ENCODE measurements around the gene FUT1. TPM values are rescaled to one million over a fixed set of nuclear protein-coding genes. Genes with fewer than 3 reads are reported as not detected.
A peak's percentile ranks its signal among the peaks of the same experiment; 100 is the strongest.

Gene FUT1
- total RNA-seq, 1 donor from 2014 or later, result 5.7 TPM

DNA sequence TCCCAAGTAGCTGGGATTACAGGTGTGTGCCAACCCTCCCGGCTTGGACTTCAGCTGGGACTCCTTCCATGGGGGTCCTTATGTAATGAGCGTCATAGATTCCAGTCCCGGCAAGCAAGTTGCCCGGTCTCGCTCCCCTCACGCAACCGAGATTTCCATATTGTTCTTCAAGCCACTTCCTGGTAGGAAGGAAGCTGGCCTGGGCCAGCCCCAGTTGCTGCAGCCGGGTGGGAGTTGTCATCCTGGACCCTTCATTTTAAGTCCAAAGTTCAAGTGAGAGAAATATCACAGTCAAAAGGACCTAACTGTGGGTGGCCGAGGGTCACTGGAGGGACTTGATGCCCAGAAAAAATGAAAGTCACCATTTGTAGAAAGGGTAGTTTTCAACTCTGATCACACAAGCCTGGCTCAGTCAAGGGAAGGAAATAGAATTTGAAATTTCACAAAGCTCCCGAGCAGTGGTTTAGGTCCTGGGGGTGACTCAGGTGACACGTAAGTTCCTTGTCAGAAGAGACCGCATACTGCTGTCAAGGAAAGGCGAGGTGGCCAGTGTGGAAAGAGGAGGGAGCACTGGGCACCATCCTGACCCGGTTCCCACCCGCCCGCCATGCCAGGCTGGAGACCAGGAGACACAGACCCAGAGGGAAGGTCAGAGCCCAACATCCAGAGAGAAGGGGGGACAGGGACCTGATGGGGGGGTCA lies 8.2 kb upstream of the FUT1 start:
- no peak for DNase-seq (ENCODE audit: low spot score)
- TF ChIP-seq CTCF (IDR thresholded peaks at IDR 0.05; ENCODE audit: unreplicated experiment), result no peak
- peaks cover 18% of the 10 kb centered on the region for H3K27me3 Mint-ChIP-seq (ENCODE audit: unreplicated experiment)
- peaks cover 8% of the 10 kb centered on the region for H3K4me1 Mint-ChIP-seq (ENCODE audit: unreplicated experiment)
- H3K4me3 Mint-ChIP-seq (ENCODE audit: unreplicated experiment), result peak overlapping the region; percentile 65
- no peaks in the 10 kb centered on the region for H3K9me3 Mint-ChIP-seq (ENCODE audit: unreplicated experiment)
- no peaks in the 10 kb centered on the region for H3K36me3 Mint-ChIP-seq (ENCODE audit: low read depth, unreplicated experiment)
- H3K27ac Mint-ChIP-seq (ENCODE audit: unreplicated experiment), result peak overlapping the region; percentile 83

GRCh38 chr19:48757741-48758144 lies 5.3 kb upstream of the FUT1 start:
- H3K4me3 Mint-ChIP-seq (ENCODE audit: unreplicated experiment), result no peak overlapping the region
- H3K36me3 Mint-ChIP-seq (ENCODE audit: low read depth, unreplicated experiment), result no peaks in the 10 kb centered on the region
- no peak overlapping the region for H3K27ac Mint-ChIP-seq (ENCODE audit: unreplicated experiment)
- H3K9me3 Mint-ChIP-seq (ENCODE audit: unreplicated experiment), result no peaks in the 10 kb centered on the region
- TF ChIP-seq CTCF (IDR thresholded peaks at IDR 0.05; ENCODE audit: unreplicated experiment), result no peak
- no peak for DNase-seq (ENCODE audit: low spot score)
- H3K4me1 Mint-ChIP-seq (ENCODE audit: unreplicated experiment), result peaks cover 15% of the 10 kb centered on the region
- peaks cover 15% of the 10 kb centered on the region for H3K27me3 Mint-ChIP-seq (ENCODE audit: unreplicated experiment)

- H3K4me1 Mint-ChIP-seq (ENCODE audit: unreplicated experiment), result peaks cover 16% of the 10 kb centered on the region
- H3K9me3 Mint-ChIP-seq (ENCODE audit: unreplicated experiment), result no peaks in the 10 kb centered on the region
- DNase-seq (ENCODE audit: low spot score), result no peak
- no peak for TF ChIP-seq CTCF (IDR thresholded peaks at IDR 0.05; ENCODE audit: unreplicated experiment)
- peaks cover 13% of the 10 kb centered on the region for H3K27me3 Mint-ChIP-seq (ENCODE audit: unreplicated experiment)
- no peaks in the 10 kb centered on the region for H3K36me3 Mint-ChIP-seq (ENCODE audit: low read depth, unreplicated experiment)
- no peak overlapping the region for H3K4me3 Mint-ChIP-seq (ENCODE audit: unreplicated experiment)
- no peak overlapping the region for H3K27ac Mint-ChIP-seq (ENCODE audit: unreplicated experiment)
These were observed 4.7 kb upstream of the FUT1 start for GRCh38 chr19:48757089-48757675.

DNA sequence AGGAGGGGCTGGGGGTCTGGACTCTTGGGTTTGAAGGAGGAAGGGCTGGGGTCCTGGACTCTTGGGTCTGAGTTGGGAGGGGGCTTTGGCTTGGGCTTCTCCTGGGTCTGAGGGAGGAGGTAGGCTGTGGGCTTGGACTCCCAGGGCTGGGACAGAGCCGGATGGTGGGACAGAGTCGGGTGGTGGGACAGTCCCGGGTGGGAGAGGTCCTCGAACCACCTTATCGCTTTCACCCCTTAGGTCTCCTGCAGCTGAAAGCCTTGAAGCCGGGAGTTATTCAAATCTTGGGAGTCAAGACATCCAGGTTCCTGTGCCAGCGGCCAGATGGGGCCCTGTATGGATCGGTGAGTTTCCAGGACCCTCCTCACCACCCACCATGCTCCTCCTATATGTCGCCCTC lies 4.2 kb upstream of the FUT1 start:
- H3K4me1 Mint-ChIP-seq (ENCODE audit: unreplicated experiment), result peaks cover 18% of the 10 kb centered on the region
- TF ChIP-seq CTCF (IDR thresholded peaks at IDR 0.05; ENCODE audit: unreplicated experiment), result no peak
- no peaks in the 10 kb centered on the region for H3K36me3 Mint-ChIP-seq (ENCODE audit: low read depth, unreplicated experiment)
- no peak overlapping the region for H3K27ac Mint-ChIP-seq (ENCODE audit: unreplicated experiment)
- no peaks in the 10 kb centered on the region for H3K9me3 Mint-ChIP-seq (ENCODE audit: unreplicated experiment)
- DNase-seq (ENCODE audit: low spot score), result no peak
- H3K27me3 Mint-ChIP-seq (ENCODE audit: unreplicated experiment), result peaks cover 13% of the 10 kb centered on the region
- H3K4me3 Mint-ChIP-seq (ENCODE audit: unreplicated experiment), result no peak overlapping the region

- Mint-ChIP-seq H3K27ac (ENCODE audit: unreplicated experiment) (no peak overlapping the region), H3K27me3 (ENCODE audit: unreplicated experiment) (peaks cover 16% of the 10 kb centered on the region), H3K4me1 (ENCODE audit: unreplicated experiment) (peaks cover 20% of the 10 kb centered on the region), H3K4me3 (ENCODE audit: unreplicated experiment) (no peak overlapping the region), H3K36me3 (ENCODE audit: low read depth, unreplicated experiment) (peaks cover 2% of the 10 kb centered on the region), H3K9me3 (ENCODE audit: unreplicated experiment) (no peaks in the 10 kb centered on the region)
- no peak for TF ChIP-seq CTCF (IDR thresholded peaks at IDR 0.05; ENCODE audit: unreplicated experiment)
- no peak for DNase-seq (ENCODE audit: low spot score)
These were observed 3.8 kb upstream of the FUT1 start for GRCh38 chr19:48756212-48756611.

Measured in endothelial cell (in vitro differentiated cells).